MM.1S (cell line): ENCODE measurements around the gene BRD9.
"Not testable (repeated sequence)": the region's sequence is repeated elsewhere in the genome, so short reads cannot be mapped to it uniquely, and the experiment has no call there.

Experiments
- DNase-seq: peaks from one replicate; pipeline ENCODE4 v3.0.0-alpha.2; 2015
- H2AFZ ChIP-seq: fragments of 300-600 bp; sonication (generic); 2 replicates; pipeline ENCODE4 v1.6.0; 2016; ENCODE audit warnings: antibody characterized with exemption, low read length
- H3F3A ChIP-seq: fragments of 300-600 bp; sonication (generic); 2 replicates; pipeline ENCODE4 v1.6.1; 2016; ENCODE audit warnings: mild to moderate bottlenecking, antibody characterized with exemption, low read length, moderate library complexity, mixed read lengths; ENCODE audit not compliant: insufficient read depth
- H3K27ac ChIP-seq: fragments of 300-600 bp; sonication (generic); 2 replicates; pipeline ENCODE4 v1.5.1; 2016; ENCODE audit warnings: mild to moderate bottlenecking, low read length
- H3K27me3 ChIP-seq: fragments of 300-600 bp; sonication (generic); replicated peaks from 2 replicates; pipeline ENCODE4 v1.6.0; 2016; ENCODE audit warnings: low read length; ENCODE audit not compliant: insufficient read depth
- H3K36me3 ChIP-seq: fragments of 300-600 bp; sonication (generic); replicated peaks from 2 replicates; pipeline ENCODE4 v1.6.1; 2016; ENCODE audit warnings: mild to moderate bottlenecking, low read length, mixed read lengths; ENCODE audit not compliant: insufficient read depth
- H3K4me1 ChIP-seq: fragments of 300-600 bp; sonication (generic); 2 replicates; pipeline ENCODE4 v1.6.1; 2016; ENCODE audit warnings: low read length, mixed read lengths
- H3K4me2 ChIP-seq: fragments of 300-600 bp; sonication (generic); 2 replicates; pipeline ENCODE4 v1.6.0; 2016; ENCODE audit warnings: low read depth, low read length
- H3K4me3 ChIP-seq: fragments of 300-600 bp; sonication (generic); 2 replicates; pipeline ENCODE4 v1.5.1; 2016; ENCODE audit warnings: low read length, mixed read lengths
- H3K79me2 ChIP-seq: fragments of 300-600 bp; sonication (generic); 2 replicates; pipeline ENCODE4 v1.6.1; 2016; ENCODE audit warnings: mixed run types, low read length, mixed read lengths
- H3K9ac ChIP-seq: fragments of 300-600 bp; sonication (generic); 2 replicates; pipeline ENCODE4 v1.6.1; 2016; ENCODE audit warnings: low read length, mixed read lengths
- H3K9me2 ChIP-seq: fragments of 300-600 bp; sonication (generic); replicated peaks from 2 replicates; pipeline ENCODE4 v1.6.1; 2016; ENCODE audit warnings: mild to moderate bottlenecking, low read length, mixed read lengths; ENCODE audit not compliant: insufficient read depth
- H3K9me3 ChIP-seq: fragments of 300-600 bp; sonication (generic); replicated peaks from 2 replicates; pipeline ENCODE4 v1.6.1; 2016; ENCODE audit warnings: mild to moderate bottlenecking, low read length, mixed read lengths; ENCODE audit not compliant: insufficient read depth
- H4K20me1 ChIP-seq: fragments of 300-600 bp; sonication (generic); 2 replicates; pipeline ENCODE4 v1.6.1; 2016; ENCODE audit warnings: mild to moderate bottlenecking, low read length, moderate library complexity, mixed read lengths; ENCODE audit not compliant: insufficient read depth
- EZH2 ChIP-seq: fragments of 300-600 bp; sonication (generic); optimal IDR thresholded peaks from 2 replicates; pipeline ENCODE3; 2017; ENCODE audit warnings: low read depth, mild to moderate bottlenecking, antibody characterized with exemption, low read length, mixed read lengths
- EZH2phosphoT487 ChIP-seq: fragments of 300-600 bp; sonication (generic); IDR thresholded peaks from 2 replicates; pipeline ENCODE4 v1.6.1; 2018; ENCODE audit warnings: antibody characterized with exemption, low read length
- TF ChIP-seq, protein P1 (sequence below): fragments of 300-600 bp; sonication (generic); IDR thresholded peaks from 2 replicates; pipeline ENCODE4 v1.5.1; 2016; ENCODE audit warnings: antibody characterized with exemption, low read length, mixed read lengths

Gene BRD9

DNA sequence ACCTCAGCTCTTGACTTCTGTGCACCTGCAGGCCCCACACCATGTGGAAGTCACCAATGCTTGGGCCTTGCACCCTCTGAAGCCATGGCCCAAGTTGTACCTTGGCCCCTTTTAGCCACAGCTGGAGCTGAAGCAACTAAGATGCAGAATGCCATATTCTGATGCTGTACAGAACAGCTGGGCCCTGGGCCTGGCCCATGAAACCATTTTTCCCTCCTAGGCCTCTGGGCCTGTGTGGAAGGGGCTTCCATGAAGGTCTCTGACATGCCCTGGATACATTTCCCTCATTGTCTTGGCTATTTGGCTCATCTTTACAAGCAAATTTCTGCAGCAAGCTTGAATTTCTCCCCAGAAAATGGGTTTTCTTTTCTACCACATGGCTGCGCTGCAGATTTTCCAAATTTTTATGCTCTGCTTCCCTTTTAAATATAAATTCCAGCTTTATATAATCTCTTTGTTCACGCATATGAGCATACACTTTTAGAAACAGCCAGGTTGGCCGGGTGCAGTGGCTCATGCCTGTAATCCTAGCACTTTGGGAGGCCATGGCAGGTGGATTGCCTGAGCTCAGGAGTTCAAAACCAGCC, 41.9 kb upstream of the BRD9 start:
- H2AFZ ChIP-seq, H3F3A ChIP-seq, DNase-seq, H3K4me3 ChIP-seq, H3K79me2 ChIP-seq, H3K4me2 ChIP-seq, H3K36me3 ChIP-seq, H3K27ac ChIP-seq, H4K20me1 ChIP-seq, H3K4me1 ChIP-seq, H3K9ac ChIP-seq, H3K9me2 ChIP-seq, H3K27me3 ChIP-seq, H3K9me3 ChIP-seq: not testable (repeated sequence)
- TF ChIP-seq, protein P1, sequence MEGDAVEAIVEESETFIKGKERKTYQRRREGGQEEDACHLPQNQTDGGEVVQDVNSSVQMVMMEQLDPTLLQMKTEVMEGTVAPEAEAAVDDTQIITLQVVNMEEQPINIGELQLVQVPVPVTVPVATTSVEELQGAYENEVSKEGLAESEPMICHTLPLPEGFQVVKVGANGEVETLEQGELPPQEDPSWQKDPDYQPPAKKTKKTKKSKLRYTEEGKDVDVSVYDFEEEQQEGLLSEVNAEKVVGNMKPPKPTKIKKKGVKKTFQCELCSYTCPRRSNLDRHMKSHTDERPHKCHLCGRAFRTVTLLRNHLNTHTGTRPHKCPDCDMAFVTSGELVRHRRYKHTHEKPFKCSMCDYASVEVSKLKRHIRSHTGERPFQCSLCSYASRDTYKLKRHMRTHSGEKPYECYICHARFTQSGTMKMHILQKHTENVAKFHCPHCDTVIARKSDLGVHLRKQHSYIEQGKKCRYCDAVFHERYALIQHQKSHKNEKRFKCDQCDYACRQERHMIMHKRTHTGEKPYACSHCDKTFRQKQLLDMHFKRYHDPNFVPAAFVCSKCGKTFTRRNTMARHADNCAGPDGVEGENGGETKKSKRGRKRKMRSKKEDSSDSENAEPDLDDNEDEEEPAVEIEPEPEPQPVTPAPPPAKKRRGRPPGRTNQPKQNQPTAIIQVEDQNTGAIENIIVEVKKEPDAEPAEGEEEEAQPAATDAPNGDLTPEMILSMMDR: 0 out of 2 replicates have a peak, but pooled peaks have one; percentile 7

DNA sequence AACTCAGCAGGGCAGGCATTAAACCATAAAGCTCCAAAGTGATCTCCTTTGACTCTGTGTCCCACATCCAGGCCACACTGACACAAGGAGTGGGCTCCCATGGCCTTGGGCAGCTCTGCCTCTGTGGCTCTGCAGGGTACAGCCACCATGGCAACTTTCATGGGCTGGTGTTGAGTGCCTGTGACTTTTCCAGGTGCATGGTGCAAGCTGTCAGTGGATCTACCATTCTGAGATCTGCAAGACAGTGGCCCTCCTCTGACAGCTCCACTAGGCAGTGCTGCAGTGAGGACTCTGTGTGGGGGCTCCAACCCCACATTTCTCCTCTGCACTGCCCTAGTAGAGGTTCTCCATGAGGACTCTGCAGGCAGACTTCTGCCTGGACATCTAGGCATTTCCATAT, 41.4 kb upstream of the BRD9 start:
- not testable (repeated sequence) for H3K4me2 ChIP-seq, H3K4me1 ChIP-seq, H3K4me3 ChIP-seq, H3K27ac ChIP-seq, H2AFZ ChIP-seq, DNase-seq, H3K79me2 ChIP-seq, H3K9me3 ChIP-seq, H3F3A ChIP-seq, H3K36me3 ChIP-seq, H4K20me1 ChIP-seq, H3K9ac ChIP-seq, H3K9me2 ChIP-seq, H3K27me3 ChIP-seq

DNA sequence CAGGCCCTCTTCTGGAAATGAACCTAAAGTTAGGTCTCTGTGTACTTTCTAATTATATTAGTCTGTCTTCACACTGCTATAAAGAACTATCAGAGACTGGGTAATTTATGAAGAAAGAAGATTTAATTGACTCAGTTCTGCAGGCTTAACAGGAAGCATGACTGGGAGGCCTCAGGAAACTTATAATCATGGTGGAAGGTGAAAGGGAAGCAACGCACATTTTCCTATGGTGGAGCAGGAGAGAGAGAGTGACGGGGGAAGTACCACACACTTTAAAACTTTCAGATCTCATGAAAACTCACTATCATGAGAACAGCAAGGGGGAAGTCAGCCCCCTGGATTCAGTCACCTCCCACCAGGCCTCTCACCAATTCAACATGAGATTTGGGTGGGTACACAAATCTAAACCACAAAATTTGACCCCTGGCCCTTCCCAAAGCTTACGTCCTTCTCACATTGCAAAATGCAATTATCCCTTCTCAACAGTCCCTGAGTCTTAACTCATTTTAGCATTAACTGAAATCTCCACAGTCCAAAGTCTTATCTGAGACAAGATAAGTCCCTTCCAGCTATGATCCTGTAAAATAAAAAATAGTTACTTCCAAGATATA, 40.8 kb upstream of the BRD9 start:
- TF ChIP-seq EZH2phosphoT487 (no peak), EZH2 (no peak)
- TF ChIP-seq, protein P1: no peak
- Histone ChIP-seq H3F3A (no peaks in the 10 kb centered on the region), H3K4me3 (no peak overlapping the region), H3K4me2 (no peak overlapping the region), H3K27me3 (no peaks in the 10 kb centered on the region), H3K9me3 (no peaks in the 10 kb centered on the region), H3K27ac (no peak overlapping the region), H3K9ac (no peak overlapping the region), H3K36me3 (no peaks in the 10 kb centered on the region), H2AFZ (no peak overlapping the region), H3K9me2 (no peaks in the 10 kb centered on the region), H3K4me1 (no peaks in the 10 kb centered on the region), H3K79me2 (no peaks in the 10 kb centered on the region), H4K20me1 (no peaks in the 10 kb centered on the region)
- DNase-seq: no peak

DNA sequence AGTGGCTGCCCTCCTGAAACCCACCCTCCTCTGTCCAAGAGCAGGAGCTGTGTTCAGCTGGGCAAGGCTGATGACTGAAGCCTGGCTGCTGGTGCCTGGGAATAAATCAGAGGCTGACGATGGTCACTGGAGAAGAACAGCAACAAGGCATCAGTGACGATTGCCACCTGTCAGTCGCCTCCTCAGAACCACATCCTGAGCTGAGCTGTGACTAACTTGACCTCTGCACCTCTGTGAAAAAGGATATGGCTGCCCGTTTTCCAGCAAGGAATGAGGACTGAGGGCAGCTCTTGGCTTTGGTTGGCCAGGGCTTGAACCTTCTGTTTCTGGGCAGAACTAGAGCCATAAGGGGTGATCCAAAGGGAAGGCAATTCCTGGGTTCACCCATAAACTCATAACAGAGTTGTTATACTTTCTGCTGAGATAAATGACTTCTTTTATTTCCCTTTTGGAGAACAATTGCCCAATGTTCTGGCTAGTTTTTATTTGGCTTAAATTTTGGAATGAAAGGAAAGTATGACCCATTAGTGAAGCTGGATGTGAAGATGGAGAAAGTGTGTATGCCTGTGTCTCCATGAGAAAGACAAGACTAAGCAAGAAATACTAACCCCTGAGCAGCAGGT, 40.1 kb upstream of the BRD9 start:
- no peak overlapping the region for H3K9ac ChIP-seq
- H3K9me2 ChIP-seq: no peaks in the 10 kb centered on the region
- no peak overlapping the region for H2AFZ ChIP-seq
- H3K4me2 ChIP-seq: no peak overlapping the region
- H3K79me2 ChIP-seq: no peaks in the 10 kb centered on the region
- no peaks in the 10 kb centered on the region for H3K4me1 ChIP-seq
- no peaks in the 10 kb centered on the region for H3K9me3 ChIP-seq
- H3F3A ChIP-seq: no peaks in the 10 kb centered on the region
- no peak overlapping the region for H3K4me3 ChIP-seq
- no peak for TF ChIP-seq EZH2phosphoT487
- TF ChIP-seq, protein P1: no peak
- no peak for TF ChIP-seq EZH2
- H3K36me3 ChIP-seq: no peaks in the 10 kb centered on the region
- DNase-seq: no peak
- H3K27me3 ChIP-seq: no peaks in the 10 kb centered on the region
- no peaks in the 10 kb centered on the region for H4K20me1 ChIP-seq
- no peak overlapping the region for H3K27ac ChIP-seq
